Progenitor cell of endocrine pancreas (in vitro differentiated cells): ENCODE results near the gene NHSL1. TPM values are rescaled to one million over a fixed set of nuclear protein-coding genes. Genes with fewer than 3 reads are reported as not detected.

Experiments used
- DNase-seq: peaks from one replicate; pipeline ENCODE4 v3.0.0; 2021; ENCODE audit warnings: low spot score; ENCODE audit not compliant: unreplicated experiment
- H3K27ac Mint-ChIP-seq: 2 replicates; pipeline ENCODE4 v1.8.0; 2021; ENCODE audit warnings: mild to moderate bottlenecking, moderate library complexity, mixed read lengths
- H3K27me3 Mint-ChIP-seq: 2 replicates; pipeline ENCODE4 v1.8.0; 2021; ENCODE audit warnings: mixed read lengths
- H3K36me3 Mint-ChIP-seq: 2 replicates; pipeline ENCODE4 v1.8.0; 2022; ENCODE audit warnings: mixed read lengths; ENCODE audit not compliant: insufficient read depth
- H3K4me1 Mint-ChIP-seq: 2 replicates; pipeline ENCODE4 v1.8.0; 2021; ENCODE audit warnings: low read depth, mixed read lengths
- H3K4me3 Mint-ChIP-seq: 2 replicates; pipeline ENCODE4 v1.8.0; 2021; ENCODE audit warnings: low read depth, mild to moderate bottlenecking, moderate library complexity, mixed read lengths
- H3K9me3 Mint-ChIP-seq: 2 replicates; pipeline ENCODE4 v1.8.0; 2021; ENCODE audit warnings: low read depth, mixed read lengths
- CTCF ChIP-seq: fragments of 200-600 bp; sonication (generic); IDR thresholded peaks from one replicate; pipeline ENCODE4 v1.5.0; 2021; ENCODE audit warnings: antibody characterized with exemption, mild to moderate bottlenecking; ENCODE audit not compliant: unreplicated experiment
- total RNA-seq: library from RNA; stranded (reverse); gene quantifications from 2 replicates; pipeline ENCODE4 v1.2.1, GENCODE V29; 2021

NHSL1 gene
- total RNA-seq, 1 donor from 2014 or later: 86.5 TPM

GRCh38 chr6:138434925-138435324, 64.4 kb downstream of the NHSL1 start:
- no peaks in the 10 kb centered on the region for H3K4me1 Mint-ChIP-seq
- peaks cover 11% of the 10 kb centered on the region for H3K36me3 Mint-ChIP-seq
- TF ChIP-seq CTCF: no peak
- DNase-seq: no peak
- no peak overlapping the region for H3K4me3 Mint-ChIP-seq
- H3K27ac Mint-ChIP-seq: no peak overlapping the region
- H3K9me3 Mint-ChIP-seq: no peaks in the 10 kb centered on the region
- no peaks in the 10 kb centered on the region for H3K27me3 Mint-ChIP-seq

GRCh38 chr6:138434096-138434495, 65.2 kb downstream of the NHSL1 start:
- Mint-ChIP-seq H3K4me1 (no peaks in the 10 kb centered on the region), H3K4me3 (no peak overlapping the region), H3K27me3 (no peaks in the 10 kb centered on the region), H3K9me3 (no peaks in the 10 kb centered on the region), H3K27ac (no peak overlapping the region), H3K36me3 (peaks cover 11% of the 10 kb centered on the region)
- no peak for DNase-seq
- no peak for TF ChIP-seq CTCF

GRCh38 chr6:138432063-138432356, 67.3 kb downstream of the NHSL1 start:
- no peak overlapping the region for H3K27ac Mint-ChIP-seq
- DNase-seq: no peak
- H3K9me3 Mint-ChIP-seq: no peaks in the 10 kb centered on the region
- H3K36me3 Mint-ChIP-seq: peaks cover 9% of the 10 kb centered on the region
- no peak overlapping the region for H3K4me3 Mint-ChIP-seq
- no peaks in the 10 kb centered on the region for H3K4me1 Mint-ChIP-seq
- no peak for TF ChIP-seq CTCF
- no peaks in the 10 kb centered on the region for H3K27me3 Mint-ChIP-seq

GRCh38 chr6:138431256-138432062, 67.8 kb downstream of the NHSL1 start:
- no peaks in the 10 kb centered on the region for H3K27me3 Mint-ChIP-seq
- H3K9me3 Mint-ChIP-seq: no peaks in the 10 kb centered on the region
- H3K4me1 Mint-ChIP-seq: no peaks in the 10 kb centered on the region
- peaks cover 9% of the 10 kb centered on the region for H3K36me3 Mint-ChIP-seq
- peak overlapping the region; percentile 13 for H3K27ac Mint-ChIP-seq
- no peak for DNase-seq
- H3K4me3 Mint-ChIP-seq: no peak overlapping the region
- TF ChIP-seq CTCF: no peak

GRCh38 chr6:138430361-138431145, 68.7 kb downstream of the NHSL1 start:
- Mint-ChIP-seq H3K4me1 (no peaks in the 10 kb centered on the region), H3K4me3 (no peak overlapping the region), H3K36me3 (peaks cover 11% of the 10 kb centered on the region), H3K27ac (no peak overlapping the region), H3K27me3 (no peaks in the 10 kb centered on the region), H3K9me3 (no peaks in the 10 kb centered on the region)
- DNase-seq: no peak
- no peak for TF ChIP-seq CTCF
